Spleen (tissue), 11 donors: ENCODE data around the gene ABHD6. TPM values are rescaled to one million over a fixed set of nuclear protein-coding genes. Genes with fewer than 3 reads are reported as not detected.

Experiments
- DNase-seq: peaks from one replicate; pipeline ENCODE4 v3.0.0-alpha.2; 2020
- H3K27ac ChIP-seq, 8 donors: fragments of 200-600 bp; sonication (generic) in 7 of 8; 1 replicate in 4 of 8; 2 replicates in 4 of 8; pipeline versions ENCODE4 v1.5.0 to v1.8.0; 2016 to 2021; ENCODE audit warnings: inconsistent platforms in 4 of 8, mild to moderate bottlenecking in 4 of 8, moderate library complexity in 1 of 8
- H3K27me3 ChIP-seq, 7 donors: fragments of 200-600 bp; sonication (generic) in 6 of 7; replicated peaks in 1 of 7; 1 replicate in 4 of 7; 2 replicates in 3 of 7; pipeline versions ENCODE4 v1.5.0 to v1.8.0; 2016 to 2021; ENCODE audit warnings: inconsistent platforms in 3 of 7, mild to moderate bottlenecking in 1 of 7
- H3K36me3 ChIP-seq, 6 donors: fragments of 200-600 bp; sonication (generic) in 5 of 6; 1 replicate in 4 of 6; 2 replicates in 2 of 6; pipeline versions ENCODE4 v1.5.0 to v1.8.0; 2016 to 2021; ENCODE audit warnings: inconsistent platforms in 2 of 6
- H3K4me1 ChIP-seq, 6 donors: fragments of 200-600 bp; sonication (generic) in 5 of 6; 1 replicate in 3 of 6; 2 replicates in 3 of 6; pipeline versions ENCODE4 v1.5.0 to v1.8.0; 2016 to 2021; ENCODE audit warnings: inconsistent platforms in 3 of 6
- H3K4me3 ChIP-seq, 8 donors: fragments of 200-600 bp; sonication (generic) in 7 of 8; 1 replicate in 4 of 8; 2 replicates in 4 of 8; pipeline versions ENCODE4 v1.5.0 to v1.8.0; 2016 to 2021; ENCODE audit warnings: inconsistent platforms in 4 of 8, mild to moderate bottlenecking in 4 of 8, moderate library complexity in 2 of 8
- H3K9me3 ChIP-seq, 8 donors: fragments of 200-600 bp; sonication (generic) in 7 of 8; 1 replicate in 4 of 8; 2 replicates in 4 of 8; pipeline versions ENCODE4 v1.5.0 to v1.8.0; 2016 to 2021; ENCODE audit warnings: inconsistent platforms in 4 of 8
- POLR2A ChIP-seq, 3 donors: fragments of 450-650 bp; IDR thresholded peaks; one replicate each; pipeline ENCODE4 v1.5.1; 2017; ENCODE audit warnings: antibody characterized with exemption in 3 of 3, mild to moderate bottlenecking in 1 of 3
- POLR2AphosphoS5 ChIP-seq, 3 donors: sonication (generic); formaldehyde crosslinking; IDR thresholded peaks; one replicate each; pipeline ENCODE4 v1.5.1; 2017; ENCODE audit warnings: antibody characterized with exemption in 3 of 3
- WGBS, 5 donors: extraction: QIAGEN DNeasy Blood & Tissue Kit in 3 of 5; methylation state at CpG; one replicate each; pipeline versions ENCODE4 v1.1.5 to v1.1.7; 2013 to 2018; 5-methylcytosine and 5-hydroxymethylcytosine counted together
- intact Hi-C: fragments of 100-400 bp; cut with DNase I; formaldehyde crosslinking; loops from one replicate; pipeline ENCODE4 v1.15.0; 2023; ENCODE audit warnings: low total_unique reads
- polyA plus RNA-seq, 3 donors: library from polyadenylated mRNA; stranded (reverse); fragments of 200-250 nt; gene quantifications; one replicate each; pipeline ENCODE4 v1.2.1, GENCODE V29; 2013
- total RNA-seq, 7 donors: library from RNA; depleted of rRNA in 3 of 7; stranded (reverse); fragments of >200 nt in 3 of 7; fragmentation: NEBNext Ultra II Directional in 4 of 7; extraction: Animal tissue kit (Norgen Biotek cat#: 25700) in 4 of 7; gene quantifications; one replicate each; pipeline versions ENCODE4 v1.1.0 to v1.2.1, GENCODE V29; 2016 to 2021
- TF ChIP-seq, protein P1 (sequence below), 11 experiments: fragments of 200-600 bp in 7 of 11; fragments of 450-650 bp in 4 of 11; sonication (generic) in 4 of 11; IDR thresholded peaks in 8 of 11; conservative IDR thresholded peaks in 3 of 11; 1 replicate in 7 of 11; 2 replicates in 4 of 11; pipeline versions ENCODE4 v1.4.0 to v1.8.0; 2016 to 2021; ENCODE audit warnings: antibody characterized with exemption in 11 of 11, inconsistent platforms in 4 of 11, mild to moderate bottlenecking in 1 of 11
- donor health status: healthy with polysubstance abuse.
- donor health status: DM: no; HTN: no; CAD: no; lungs with moderate emphysema.
- donor health status: DM: no; HTN: no; CAD: no.
- donor health status: Bipolar disorder and iron deficiency.
- donor health status: healthy.
- donor health status: DM: no; HTN: no; CAD: no.
- donor health status: DM: yes; HTN: yes; CAD: no.

ABHD6 gene
- total and polyA plus RNA-seq, 10 donors, result 17.2 to 79.9 (median 48.4) TPM

DNA sequence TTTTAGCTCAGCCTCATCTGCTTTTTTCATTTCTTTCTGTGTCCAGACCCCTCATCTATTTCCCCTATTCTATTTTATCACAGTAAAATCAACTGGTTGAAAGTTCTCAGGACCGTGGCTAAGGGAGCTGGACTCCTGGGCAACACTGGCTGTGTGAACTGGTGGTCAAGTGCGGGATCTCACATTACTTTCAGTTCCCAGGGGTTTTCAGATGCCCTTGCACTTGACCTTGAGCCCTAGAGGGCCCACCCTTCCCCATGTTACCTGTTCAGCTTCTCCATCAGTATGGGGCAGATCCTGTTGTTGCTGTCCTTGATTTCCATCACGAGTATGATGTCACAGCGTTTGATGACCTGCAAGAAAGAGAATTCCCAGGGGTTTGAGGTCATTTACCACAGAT, 29.6 kb upstream of the ABHD6 start:
- Histone ChIP-seq H3K27me3 (no peaks in the 10 kb centered on the region), H3K4me3 (peak overlapping the region in 2 of 8 donors; percentile 6 to 56), H3K36me3 (peaks cover 0 to 20% (median 0%) of the 10 kb centered on the region in 6 donors), H3K4me1 (peaks cover 0 to 60% (median 21%) of the 10 kb centered on the region in 6 donors), H3K9me3 (no peaks in the 10 kb centered on the region), H3K27ac (peak overlapping the region in 2 of 8 donors; percentile 25 to 32)
- DNase-seq, result no peak
- WGBS, 5 donors, result 78 to 88% (median 80%) methylated on average over 4 of the region's 4 CpGs
- intact Hi-C loops, result no loop called here
- TF ChIP-seq POLR2A (IDR thresholded peaks at IDR 0.05) (no peak), POLR2AphosphoS5 (IDR thresholded peaks at IDR 0.05) (no peak)
- TF ChIP-seq, protein P1, sequence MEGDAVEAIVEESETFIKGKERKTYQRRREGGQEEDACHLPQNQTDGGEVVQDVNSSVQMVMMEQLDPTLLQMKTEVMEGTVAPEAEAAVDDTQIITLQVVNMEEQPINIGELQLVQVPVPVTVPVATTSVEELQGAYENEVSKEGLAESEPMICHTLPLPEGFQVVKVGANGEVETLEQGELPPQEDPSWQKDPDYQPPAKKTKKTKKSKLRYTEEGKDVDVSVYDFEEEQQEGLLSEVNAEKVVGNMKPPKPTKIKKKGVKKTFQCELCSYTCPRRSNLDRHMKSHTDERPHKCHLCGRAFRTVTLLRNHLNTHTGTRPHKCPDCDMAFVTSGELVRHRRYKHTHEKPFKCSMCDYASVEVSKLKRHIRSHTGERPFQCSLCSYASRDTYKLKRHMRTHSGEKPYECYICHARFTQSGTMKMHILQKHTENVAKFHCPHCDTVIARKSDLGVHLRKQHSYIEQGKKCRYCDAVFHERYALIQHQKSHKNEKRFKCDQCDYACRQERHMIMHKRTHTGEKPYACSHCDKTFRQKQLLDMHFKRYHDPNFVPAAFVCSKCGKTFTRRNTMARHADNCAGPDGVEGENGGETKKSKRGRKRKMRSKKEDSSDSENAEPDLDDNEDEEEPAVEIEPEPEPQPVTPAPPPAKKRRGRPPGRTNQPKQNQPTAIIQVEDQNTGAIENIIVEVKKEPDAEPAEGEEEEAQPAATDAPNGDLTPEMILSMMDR (IDR thresholded peaks at IDR 0.05 in 8 of 11, conservative IDR thresholded peaks at IDR 0.05 in 3 of 11), result no peak

- Histone ChIP-seq H3K4me3 (peak overlapping the region in 7 of 8 donors; percentile 10 to 56 (median 26)), H3K27ac (peak overlapping the region in 6 of 8 donors; percentile 52 to 74 (median 56)), H3K4me1 (peaks cover 8 to 63% (median 34%) of the 10 kb centered on the region in 6 donors), H3K27me3 (no peaks in the 10 kb centered on the region), H3K9me3 (no peaks in the 10 kb centered on the region), H3K36me3 (peaks cover 0 to 8% (median 0%) of the 10 kb centered on the region in 6 donors)
- no peak for TF ChIP-seq POLR2AphosphoS5 (IDR thresholded peaks at IDR 0.05)
- intact Hi-C loops, result no loop called here
- DNase-seq, result no peak
- 57 to 96% (median 80%) methylated on average over 3 of the region's 3 CpGs for WGBS, 5 donors
These were observed 27.7 kb upstream of the ABHD6 start for GRCh38 chr3:58209933-58210332.

DNA sequence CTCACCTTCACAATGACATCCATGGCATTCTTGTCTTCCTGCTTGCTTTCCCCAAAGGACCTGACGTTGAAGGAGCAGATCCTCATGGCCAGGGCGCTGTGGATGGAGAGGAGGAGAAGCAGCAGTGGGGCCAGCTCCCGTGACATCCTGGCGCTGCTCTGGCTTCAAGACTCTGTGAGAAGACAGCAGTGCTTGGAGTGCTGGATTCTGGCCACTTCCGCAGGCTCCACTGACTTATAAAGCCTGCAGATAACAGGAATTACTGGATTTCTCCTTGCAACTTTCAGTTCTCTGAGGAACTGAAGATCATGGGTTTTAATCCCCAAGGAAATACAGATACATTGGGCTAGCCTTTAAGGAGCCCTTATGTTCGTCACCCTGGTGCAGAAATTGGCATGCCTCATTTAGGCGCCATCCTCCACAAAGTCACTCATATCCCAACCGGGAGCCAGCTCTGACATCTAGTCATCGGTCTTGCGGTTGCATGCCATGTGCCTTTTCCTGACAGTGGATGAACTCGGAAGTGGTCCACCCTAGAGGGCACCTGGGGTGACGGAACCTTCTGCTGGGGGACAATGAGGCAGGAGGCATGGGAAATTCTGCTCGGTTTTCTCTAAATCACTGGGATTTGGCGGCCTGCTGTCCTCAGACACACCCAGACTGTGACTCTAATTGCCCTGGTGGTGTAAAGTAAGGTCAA, 26.7 kb upstream of the ABHD6 start, which contains the start of gene DNASE1L3:
Gene DNASE1L3 (minus strand): TSS at position 212 of the 700 bp plus-strand sequence. CDS start 66 bp downstream, at position 146.
- H3K27me3 ChIP-seq, result no peaks in the 10 kb centered on the region
- intact Hi-C loops, result no loop called here
- peaks cover 0 to 8% (median 0%) of the 10 kb centered on the region in 6 donors for H3K36me3 ChIP-seq

DNA sequence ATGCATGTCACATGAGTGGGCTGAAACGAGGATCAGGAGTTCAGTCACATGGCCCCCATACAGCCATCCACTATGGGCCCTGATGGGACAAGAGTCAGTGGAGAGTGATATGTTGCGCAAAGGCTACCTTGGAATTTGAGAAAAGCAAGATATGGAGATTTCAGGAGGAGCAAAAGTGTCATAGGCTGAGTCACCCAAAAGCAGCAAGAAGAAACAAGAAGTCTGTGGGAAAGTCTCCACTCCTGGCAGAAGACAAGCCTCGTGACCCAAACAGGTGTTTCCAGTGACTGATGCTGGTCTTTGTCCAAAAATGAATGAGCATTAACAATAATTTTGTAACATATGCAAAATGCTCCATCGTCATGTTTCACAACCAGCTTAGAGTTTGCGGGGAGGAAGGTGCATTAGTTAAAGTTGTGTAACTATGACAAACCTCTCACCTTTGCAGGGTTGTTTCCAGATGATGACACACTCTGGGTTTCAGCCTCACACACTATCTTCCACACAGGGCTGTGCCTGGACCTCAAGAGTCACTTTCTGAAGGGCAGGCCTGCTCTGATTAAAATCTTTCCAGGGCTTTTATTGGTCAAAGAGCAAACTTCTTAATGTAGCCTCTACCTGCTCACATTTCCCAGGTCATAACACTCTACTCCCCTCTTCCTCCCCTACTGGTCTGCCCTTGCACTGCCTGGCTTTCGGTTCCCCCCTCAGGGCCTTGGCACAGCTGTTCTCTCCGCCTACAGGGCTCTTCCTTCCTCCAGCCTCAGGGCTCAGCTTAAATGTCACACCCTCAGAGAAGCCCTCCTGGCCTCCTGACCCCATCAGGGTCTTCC, 22.9 kb upstream of the ABHD6 start:
- intact Hi-C loops, result no loop called here
- WGBS, 5 donors, result 26 to 41% (median 33%) methylated on average over 7 of the region's 7 CpGs
- TF ChIP-seq, protein P1 (IDR thresholded peaks at IDR 0.05 in 8 of 11, conservative IDR thresholded peaks at IDR 0.05 in 3 of 11), result peak; percentile 25 to 71 (median 59)
- TF ChIP-seq POLR2AphosphoS5 (IDR thresholded peaks at IDR 0.05) (peak in 2 of 3 donors; percentile 30 to 68), POLR2A (IDR thresholded peaks at IDR 0.05) (no peak)
- Histone ChIP-seq H3K36me3 (no peaks in the 10 kb centered on the region), H3K27me3 (no peaks in the 10 kb centered on the region), H3K4me3 (peak overlapping the region in 2 of 8 donors; percentile 7 to 14), H3K4me1 (peaks cover 36 to 97% (median 73%) of the 10 kb centered on the region in 6 donors), H3K27ac (peak overlapping the region; percentile 62 to 85 (median 78)), H3K9me3 (no peaks in the 10 kb centered on the region)
- DNase-seq, result peak; percentile 88

More for the DNA sequence above, 26.7 kb upstream of the ABHD6 start, which contains the start of gene DNASE1L3:
- Histone ChIP-seq H3K4me1 (peaks cover 14 to 68% (median 43%) of the 10 kb centered on the region in 6 donors), H3K9me3 (no peaks in the 10 kb centered on the region), H3K27ac (peak within 1 kb of the TSS in 7 of 8 donors; percentile 10 to 74 (median 56)), H3K4me3 (peak within 1 kb of the TSS in 7 of 8 donors; percentile 10 to 56 (median 26))
- WGBS, 5 donors, result 60 to 87% (median 77%) methylated on average over 14 of the region's 14 CpGs
- peak in 2 of 3 donors; percentile 42 to 49 for TF ChIP-seq POLR2AphosphoS5 (IDR thresholded peaks at IDR 0.05)
- TF ChIP-seq, protein P1 (IDR thresholded peaks at IDR 0.05 in 8 of 11, conservative IDR thresholded peaks at IDR 0.05 in 3 of 11), result no peak
- DNase-seq, result no peak
